ENCODE measurements around the gene ZNF280D.

The ZNF280D gene

GRCh38 chr15:56770173-56770572 is 36.9 kb upstream of the ZNF280D start:
- TF ChIP-seq FOXP2 (optimal IDR thresholded peaks at IDR 0.05; ENCODE audit: borderline replicate concordance, extremely low read depth, extremely low read length, insufficient read depth) (no peak), TAF1 (IDR thresholded peaks at IDR 0.05; ENCODE audit: borderline replicate concordance, insufficient read depth, low read length) (no peak), SIN3A (IDR thresholded peaks at IDR 0.05; ENCODE audit: borderline replicate concordance, insufficient read depth, low read length) (no peak), POLR2AphosphoS5 (IDR thresholded peaks at IDR 0.05; ENCODE audit: low read depth, low read length) (no peak), REST (IDR thresholded peaks at IDR 0.05; ENCODE audit: insufficient read depth in 1 of 2, low read depth in 2 of 2, low read length in 2 of 2) (no peak)

DNA sequence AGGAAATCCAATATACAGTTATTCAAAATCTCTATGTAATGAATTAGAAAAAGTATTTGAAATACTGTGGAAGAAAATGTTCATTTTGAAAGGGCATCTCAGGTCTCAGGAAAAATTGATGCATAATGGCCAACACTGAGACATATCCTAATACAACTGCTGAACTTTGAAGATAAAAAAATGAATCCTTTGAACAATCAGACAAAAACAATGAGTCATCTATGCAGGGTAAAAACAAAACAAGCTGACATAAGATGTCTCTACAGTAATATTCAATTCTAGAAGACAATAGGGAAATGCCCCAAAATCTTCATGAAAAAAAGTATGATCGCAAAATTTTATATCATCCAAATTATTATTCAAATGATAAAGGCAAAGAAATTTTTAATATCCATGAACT is 34.0 kb upstream of the ZNF280D start:
- TF ChIP-seq FOXP2 (optimal IDR thresholded peaks at IDR 0.05; ENCODE audit: borderline replicate concordance, extremely low read depth, extremely low read length, insufficient read depth), result no peak
- no peak for TF ChIP-seq TAF1 (IDR thresholded peaks at IDR 0.05; ENCODE audit: borderline replicate concordance, insufficient read depth, low read length)
- no peak for TF ChIP-seq SIN3A (IDR thresholded peaks at IDR 0.05; ENCODE audit: borderline replicate concordance, insufficient read depth, low read length)
- no peak for TF ChIP-seq POLR2AphosphoS5 (IDR thresholded peaks at IDR 0.05; ENCODE audit: low read depth, low read length)
- no peak for TF ChIP-seq REST (IDR thresholded peaks at IDR 0.05; ENCODE audit: insufficient read depth in 1 of 2, low read depth in 2 of 2, low read length in 2 of 2)

- TF ChIP-seq FOXP2 (optimal IDR thresholded peaks at IDR 0.05; ENCODE audit: borderline replicate concordance, extremely low read depth, extremely low read length, insufficient read depth) (no peak), REST (IDR thresholded peaks at IDR 0.05; ENCODE audit: insufficient read depth in 1 of 2, low read depth in 2 of 2, low read length in 2 of 2) (no peak), SIN3A (IDR thresholded peaks at IDR 0.05; ENCODE audit: borderline replicate concordance, insufficient read depth, low read length) (no peak), POLR2AphosphoS5 (IDR thresholded peaks at IDR 0.05; ENCODE audit: low read depth, low read length) (no peak), TAF1 (IDR thresholded peaks at IDR 0.05; ENCODE audit: borderline replicate concordance, insufficient read depth, low read length) (no peak)
Observed at GRCh38 chr15:56765251-56765650, 31.9 kb upstream of the ZNF280D start.

DNA sequence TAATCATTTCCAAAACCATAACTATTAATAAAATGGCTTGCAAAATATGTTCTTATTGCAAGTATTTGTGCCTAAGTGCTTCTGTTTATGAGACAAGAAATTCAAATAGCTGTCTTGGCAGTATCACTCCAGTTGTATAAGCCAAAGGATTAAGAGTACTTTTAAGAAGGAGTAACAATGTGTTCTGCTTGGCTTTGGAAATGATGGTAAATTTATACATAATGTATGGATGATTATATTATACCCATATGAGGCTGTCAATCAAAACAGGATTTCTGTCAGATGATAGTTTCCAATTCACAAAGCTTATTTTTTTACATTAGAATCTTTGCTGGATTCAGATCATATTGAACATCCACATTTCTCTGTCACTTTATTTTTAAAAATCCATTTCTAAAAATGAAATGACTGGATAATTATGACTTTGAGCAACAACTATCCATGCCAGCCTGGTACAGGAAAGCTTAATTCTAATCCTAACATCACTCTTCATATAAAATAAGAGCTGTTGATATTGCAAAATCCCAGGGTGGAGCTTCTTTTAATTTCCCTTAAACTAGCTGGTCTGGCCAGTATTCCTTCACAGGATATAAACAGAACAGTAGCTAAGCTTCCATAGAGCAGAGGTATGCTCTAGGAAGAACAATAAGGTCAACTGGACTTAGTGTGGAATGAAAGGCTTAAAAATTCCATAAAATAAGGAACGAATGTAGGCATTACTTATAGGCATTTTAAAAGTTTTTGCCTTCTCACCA is 30.0 kb upstream of the ZNF280D start:
- TF ChIP-seq SIN3A (IDR thresholded peaks at IDR 0.05; ENCODE audit: borderline replicate concordance, insufficient read depth, low read length), result no peak
- TF ChIP-seq POLR2AphosphoS5 (IDR thresholded peaks at IDR 0.05; ENCODE audit: low read depth, low read length), result no peak
- no peak for TF ChIP-seq TAF1 (IDR thresholded peaks at IDR 0.05; ENCODE audit: borderline replicate concordance, insufficient read depth, low read length)
- TF ChIP-seq REST (IDR thresholded peaks at IDR 0.05; ENCODE audit: insufficient read depth in 1 of 2, low read depth in 2 of 2, low read length in 2 of 2), result no peak
- TF ChIP-seq FOXP2 (optimal IDR thresholded peaks at IDR 0.05; ENCODE audit: borderline replicate concordance, extremely low read depth, extremely low read length, insufficient read depth), result no peak
